GM21367 (cell line): Measurements from ENCODE around the gene EIF4G3.
"Not testable (repeated sequence)": the region's sequence is repeated elsewhere in the genome, so short reads cannot be mapped to it uniquely, and the experiment has no call there.

ENCODE experiments used
- ATAC-seq: cut with Tn5 transposase; IDR thresholded peaks from one replicate; pipeline ENCODE4 v1.9.1; 2021; ENCODE audit not compliant: unreplicated experiment

Gene EIF4G3

DNA sequence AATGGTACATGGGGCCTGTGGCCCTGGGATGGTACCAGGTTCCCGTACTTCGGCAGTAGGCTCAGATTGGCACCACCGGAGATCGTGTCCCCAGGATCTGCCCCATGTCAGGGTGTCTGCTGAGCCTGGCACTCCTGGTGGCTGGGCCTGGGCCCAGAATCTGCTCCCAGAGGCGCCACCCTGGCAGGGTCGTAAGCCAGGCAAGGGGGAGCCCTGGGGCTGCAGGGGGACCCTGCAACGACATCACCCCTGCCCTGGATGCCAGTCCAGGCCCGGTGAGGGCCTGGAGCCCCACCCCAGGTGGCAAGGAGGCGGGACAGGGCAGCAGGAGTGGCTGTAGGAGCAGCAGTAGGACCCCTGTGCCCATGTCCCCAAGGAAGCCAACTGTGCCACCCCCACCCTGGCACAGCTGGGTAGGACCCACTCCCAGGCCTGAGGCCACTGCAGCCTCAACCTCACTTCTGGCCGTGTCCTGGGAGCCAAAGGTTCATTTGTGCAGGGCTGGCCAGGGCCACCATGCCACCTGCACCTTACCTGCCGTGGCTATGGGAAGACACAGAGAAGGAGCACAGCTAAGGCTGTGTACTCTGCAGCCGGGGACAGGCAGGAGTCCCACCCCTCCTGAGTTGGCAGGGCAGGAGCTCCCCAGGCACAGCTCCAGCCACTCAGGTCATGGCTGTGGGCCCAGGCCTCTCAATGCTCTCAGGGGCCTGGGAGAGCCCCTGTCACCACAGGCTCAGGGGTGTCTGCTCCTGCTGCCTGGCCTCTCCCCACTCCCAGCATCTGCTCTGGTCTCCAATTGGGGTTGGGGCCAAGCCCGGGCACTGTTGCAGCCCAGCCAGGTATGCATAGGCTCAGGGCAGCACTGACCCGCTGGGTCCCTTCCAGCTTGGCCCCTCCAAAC is 141.7 kb downstream of the EIF4G3 start:
- ATAC-seq, result no peak

DNA sequence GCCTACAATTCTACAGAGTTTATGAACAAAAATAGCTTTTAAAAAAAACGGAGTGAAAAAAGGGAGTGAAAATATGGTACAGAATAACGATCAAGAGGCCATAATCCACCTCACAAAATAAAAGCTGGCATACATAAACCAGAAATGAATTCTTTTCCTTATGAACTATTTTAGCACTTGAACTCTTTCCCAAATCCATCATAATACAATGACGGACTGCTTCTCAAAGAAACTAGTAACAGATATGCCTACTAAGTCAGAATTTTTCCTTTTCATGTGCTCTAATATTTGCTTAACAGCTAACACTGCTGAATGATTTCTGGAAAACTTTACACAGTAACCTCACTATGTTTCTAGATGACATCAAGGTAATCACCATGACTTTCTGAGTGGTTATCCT is 144.0 kb downstream of the EIF4G3 start:
- ATAC-seq, result no peak

DNA sequence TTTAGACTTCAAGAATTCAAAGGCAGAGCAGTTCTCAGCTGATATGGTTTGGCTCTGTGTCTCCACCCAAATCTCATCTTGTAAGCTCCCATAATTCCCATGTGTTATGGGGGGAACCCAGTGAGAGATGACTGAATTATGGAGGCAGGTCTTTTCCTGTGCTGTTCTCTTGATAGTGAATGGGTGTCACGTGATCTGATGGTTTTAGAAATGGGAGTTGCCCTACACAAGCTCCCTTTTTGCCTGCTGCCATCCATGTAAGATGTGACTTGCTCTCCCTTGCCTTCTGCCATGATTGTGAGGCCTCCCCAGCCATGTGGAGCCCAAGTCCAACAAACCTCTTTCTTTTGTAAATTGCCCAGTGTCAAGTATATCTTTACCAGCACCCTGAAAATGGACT is 146.5 kb downstream of the EIF4G3 start:
- ATAC-seq, result no peak

DNA sequence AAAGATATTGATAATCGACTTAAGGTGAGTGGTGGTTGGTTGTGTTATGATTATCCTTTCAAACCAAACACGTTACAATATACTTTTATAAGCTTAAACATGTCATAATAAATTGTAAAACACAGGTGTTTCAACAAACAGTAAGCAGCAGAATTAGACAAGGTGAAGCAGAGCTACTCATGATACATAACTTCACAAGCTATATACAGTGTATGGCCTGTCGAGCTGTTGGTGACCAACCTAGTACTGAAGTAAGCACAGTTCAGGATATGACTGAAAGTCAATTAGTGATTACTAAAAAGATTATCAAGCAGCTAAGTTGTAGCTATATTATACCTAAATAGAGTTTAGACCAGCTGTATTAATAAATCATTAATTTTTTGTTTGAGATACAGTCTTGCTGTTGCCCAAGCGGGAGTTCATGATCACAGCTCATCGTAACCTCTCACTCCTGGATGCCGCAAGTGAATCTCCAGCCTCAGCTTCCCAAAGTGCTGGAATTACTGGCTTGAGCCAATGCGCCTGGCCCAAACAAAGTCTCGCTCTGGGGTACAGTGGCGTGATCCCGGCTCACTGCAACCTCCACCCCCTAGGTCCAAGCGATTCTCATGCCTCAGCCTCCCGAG is 148.1 kb downstream of the EIF4G3 start:
- ATAC-seq, result no peak

DNA sequence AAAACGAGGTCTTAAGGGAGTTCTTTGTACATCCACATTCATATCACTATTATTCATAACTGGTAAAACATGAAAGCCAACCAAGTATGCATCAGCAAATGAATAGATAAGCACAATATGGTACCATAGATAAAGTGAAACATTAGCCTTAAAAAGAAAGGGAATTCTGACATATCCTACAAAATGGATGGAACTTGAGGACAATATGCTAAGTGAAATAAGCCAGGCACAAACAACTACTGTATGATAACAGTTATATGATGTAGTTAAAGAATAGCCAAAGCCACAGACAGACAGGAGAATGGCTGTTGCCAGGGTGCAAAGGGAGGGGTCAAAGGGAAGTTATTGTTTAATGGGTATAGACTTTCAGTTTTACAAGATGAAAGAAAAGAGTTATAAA is 148.9 kb downstream of the EIF4G3 start:
- no peak for ATAC-seq

DNA sequence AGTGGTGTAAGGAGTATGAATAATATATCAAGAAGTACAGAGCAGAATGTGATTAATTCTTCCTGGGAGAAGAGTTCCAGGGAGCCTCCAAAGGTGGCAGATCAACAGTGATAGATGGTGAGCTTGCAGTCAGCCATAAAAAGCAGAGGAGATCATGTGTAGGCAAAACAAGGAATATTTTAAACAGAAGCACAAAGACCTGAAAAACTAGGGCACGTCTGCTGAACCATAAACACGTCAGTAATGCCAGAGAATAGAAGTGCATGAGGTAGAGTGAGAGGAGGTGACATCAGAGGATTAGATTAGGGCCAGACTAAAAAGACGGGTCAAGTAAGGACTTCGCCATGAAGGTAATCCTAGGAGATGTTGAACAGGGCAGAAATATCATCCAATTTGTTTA is 151.8 kb downstream of the EIF4G3 start:
- no peak for ATAC-seq

DNA sequence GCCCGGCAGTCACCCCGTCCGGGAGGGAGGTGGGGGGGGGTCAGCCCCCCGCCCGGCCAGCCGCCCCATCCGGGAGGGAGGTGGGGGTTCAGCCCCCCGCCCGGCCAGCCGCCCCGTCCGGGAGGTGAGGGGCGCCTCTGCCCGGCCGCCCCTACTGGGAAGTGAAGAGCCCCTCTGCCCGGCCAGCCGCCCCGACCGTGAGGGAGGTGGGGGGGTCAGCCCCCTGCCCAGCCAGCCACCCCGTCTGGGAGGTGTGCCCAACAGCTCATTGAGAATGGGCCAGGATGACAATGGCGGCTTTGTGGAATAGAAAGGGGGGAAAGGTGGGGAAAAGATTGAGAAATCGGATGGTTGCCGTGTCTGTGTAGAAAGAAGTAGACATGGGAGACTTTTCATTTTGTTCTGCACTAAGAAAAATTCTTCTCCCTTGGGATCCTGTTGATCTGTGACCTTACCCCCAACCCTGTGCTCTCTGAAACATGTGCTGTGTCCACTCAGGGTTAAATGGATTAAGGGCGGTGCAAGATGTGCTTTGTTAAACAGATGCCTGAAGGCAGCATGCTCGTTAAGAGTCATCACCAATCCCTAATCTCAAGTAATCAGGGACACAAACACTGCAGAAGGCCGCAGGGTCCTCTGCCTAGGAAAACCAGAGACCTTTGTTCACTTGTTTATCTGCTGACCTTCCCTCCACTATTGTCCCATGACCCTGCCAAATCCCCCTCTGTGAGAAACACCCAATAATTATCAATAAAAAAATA is 152.4 kb downstream of the EIF4G3 start:
- not testable (repeated sequence) for ATAC-seq

DNA sequence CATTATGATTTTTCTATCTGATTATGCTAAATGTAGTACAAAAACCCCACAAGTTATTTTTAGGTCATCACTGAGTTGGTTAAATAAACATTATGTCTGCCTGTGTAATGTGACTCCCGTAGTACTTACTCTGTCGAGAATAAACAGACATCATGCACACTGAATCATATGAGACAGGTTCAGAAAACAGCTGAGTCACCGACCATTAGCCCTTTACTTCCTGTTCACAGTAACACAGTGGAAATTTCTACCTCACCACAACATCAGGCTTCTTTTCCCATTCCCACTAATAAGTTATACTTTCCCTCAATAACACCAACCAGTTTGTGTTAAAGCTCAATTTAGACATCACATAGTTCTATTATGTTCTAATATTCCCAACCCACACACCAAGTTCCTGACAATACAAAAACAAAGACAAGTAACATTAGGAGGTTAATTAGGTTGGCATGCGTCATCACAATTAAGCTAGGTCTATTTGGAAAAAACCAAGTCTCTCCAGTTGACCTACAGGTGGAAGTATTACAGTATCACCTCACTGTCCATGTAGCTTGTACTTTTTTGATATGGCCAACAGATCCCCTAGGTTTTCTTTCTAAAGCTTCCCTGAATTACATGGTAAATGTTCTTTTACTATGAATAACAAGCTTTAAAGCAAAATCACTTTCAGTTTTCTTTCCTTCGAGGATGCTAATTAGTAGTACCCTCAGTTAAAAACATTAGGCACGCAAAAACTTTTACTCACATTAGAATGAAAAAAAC is 154.2 kb downstream of the EIF4G3 start:
- ATAC-seq, result peak; percentile 83

DNA sequence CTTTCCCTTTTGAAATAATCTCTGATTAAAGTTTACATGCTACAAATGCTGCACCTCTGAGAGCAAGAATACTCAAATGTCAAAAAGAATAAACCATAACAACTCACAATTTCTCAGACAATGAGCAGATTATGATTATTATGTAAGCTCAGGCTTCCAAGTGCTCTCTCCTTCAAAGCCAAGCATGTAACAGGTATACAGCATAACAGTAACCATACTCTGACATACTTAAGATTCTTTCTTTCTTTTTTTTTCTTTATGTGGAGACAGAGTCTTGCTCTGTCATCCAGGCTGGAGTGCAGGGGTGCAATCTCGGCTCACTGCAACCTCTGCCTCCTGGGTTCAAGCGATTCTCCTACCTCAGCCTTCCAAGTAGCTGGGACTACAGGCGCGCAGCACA is 155.4 kb downstream of the EIF4G3 start:
- no peak for ATAC-seq

DNA sequence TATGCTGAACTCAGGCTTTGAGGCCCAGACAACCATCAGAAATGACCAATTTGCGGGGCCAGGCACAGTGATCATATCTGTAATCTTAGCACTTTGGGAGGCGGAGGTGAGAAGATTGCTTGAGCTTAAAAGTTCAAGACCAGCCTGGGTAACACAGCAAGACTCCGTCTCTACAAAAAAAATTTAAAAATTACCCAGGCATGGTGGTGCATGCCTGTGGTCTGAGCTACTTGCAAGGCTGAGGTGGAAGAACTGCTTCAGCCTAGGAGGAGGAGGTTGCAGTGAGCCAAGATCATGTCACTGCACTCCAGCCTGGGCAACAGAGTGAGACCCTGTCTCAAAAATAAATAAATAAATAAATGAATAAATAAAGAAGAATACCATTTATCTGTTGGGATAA is 156.5 kb downstream of the EIF4G3 start:
- no peak for ATAC-seq

DNA sequence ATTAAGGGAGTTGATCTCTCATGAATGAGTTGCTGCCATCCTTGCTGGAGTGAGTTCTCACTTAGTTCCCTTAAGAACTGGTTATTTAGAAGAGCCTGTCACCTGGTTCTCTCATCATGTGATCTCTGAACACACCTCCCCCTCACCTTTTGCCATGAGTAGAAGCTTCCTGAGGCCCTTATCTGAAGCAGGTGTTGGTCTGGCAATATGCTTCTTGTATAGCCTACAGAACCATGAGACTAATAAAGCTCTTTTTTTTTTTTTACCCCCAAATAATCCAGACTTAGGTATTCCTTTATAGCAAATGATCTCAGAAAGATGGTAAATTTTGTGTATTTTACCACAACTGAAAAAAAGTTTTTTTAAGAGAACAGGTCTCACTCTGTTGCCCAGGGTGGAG is 158.0 kb downstream of the EIF4G3 start:
- ATAC-seq, result no peak

DNA sequence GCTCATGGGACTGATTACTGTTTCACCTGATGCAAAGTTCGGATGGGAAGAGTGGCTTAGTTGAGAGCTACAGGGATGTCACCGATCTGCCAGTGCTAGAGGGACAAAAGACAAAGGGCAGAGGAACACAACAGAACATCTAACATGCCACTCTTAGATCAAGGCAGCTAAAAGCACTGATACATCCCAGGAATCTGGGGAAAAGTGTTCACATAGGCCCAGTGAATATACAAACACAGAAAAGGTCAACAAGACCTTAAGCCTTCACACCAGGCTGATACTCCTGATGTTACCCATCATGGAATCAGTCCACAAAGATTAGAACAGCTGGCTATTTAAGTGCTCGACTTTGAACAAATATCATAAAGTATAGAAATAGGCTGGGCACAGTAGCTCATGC is 163.2 kb downstream of the EIF4G3 start:
- no peak for ATAC-seq

DNA sequence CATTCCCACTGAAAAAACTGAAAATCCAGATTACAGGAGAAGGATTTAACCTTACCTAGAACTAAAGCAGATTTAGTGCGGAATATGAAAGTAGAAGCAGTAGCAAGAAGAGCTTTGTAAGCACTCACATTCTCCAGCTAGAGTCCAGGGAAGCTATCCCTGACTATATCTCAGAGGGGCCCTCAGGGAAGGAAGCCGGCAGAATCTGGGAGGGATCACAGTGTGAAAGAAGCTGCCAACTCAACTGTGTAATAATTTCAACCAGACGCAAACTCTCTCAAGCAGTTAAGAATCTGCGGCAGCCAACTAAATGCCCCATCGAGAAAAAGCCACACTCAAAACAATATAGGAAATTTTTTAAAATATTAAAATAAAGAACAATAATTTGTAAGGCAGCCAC is 163.8 kb downstream of the EIF4G3 start:
- ATAC-seq, result no peak

DNA sequence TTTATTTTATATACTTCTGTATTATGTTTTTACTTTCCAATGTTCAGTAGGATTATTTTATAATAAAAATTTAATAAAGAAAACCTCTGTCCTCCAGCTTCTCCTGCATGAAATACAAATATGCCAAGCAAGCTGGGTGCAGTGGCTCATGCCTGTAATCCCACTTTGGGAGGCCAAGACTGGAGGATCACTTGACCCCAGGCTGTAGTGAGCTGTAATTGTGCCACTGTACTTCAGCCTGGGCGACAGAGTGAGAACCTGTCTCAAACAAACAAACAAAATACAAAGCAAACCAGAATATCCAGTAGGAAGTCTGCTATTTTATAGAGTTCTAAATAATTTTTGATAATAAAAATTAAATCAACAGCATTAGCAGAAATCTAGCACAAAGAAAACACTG is 168.8 kb downstream of the EIF4G3 start:
- ATAC-seq, result no peak

DNA sequence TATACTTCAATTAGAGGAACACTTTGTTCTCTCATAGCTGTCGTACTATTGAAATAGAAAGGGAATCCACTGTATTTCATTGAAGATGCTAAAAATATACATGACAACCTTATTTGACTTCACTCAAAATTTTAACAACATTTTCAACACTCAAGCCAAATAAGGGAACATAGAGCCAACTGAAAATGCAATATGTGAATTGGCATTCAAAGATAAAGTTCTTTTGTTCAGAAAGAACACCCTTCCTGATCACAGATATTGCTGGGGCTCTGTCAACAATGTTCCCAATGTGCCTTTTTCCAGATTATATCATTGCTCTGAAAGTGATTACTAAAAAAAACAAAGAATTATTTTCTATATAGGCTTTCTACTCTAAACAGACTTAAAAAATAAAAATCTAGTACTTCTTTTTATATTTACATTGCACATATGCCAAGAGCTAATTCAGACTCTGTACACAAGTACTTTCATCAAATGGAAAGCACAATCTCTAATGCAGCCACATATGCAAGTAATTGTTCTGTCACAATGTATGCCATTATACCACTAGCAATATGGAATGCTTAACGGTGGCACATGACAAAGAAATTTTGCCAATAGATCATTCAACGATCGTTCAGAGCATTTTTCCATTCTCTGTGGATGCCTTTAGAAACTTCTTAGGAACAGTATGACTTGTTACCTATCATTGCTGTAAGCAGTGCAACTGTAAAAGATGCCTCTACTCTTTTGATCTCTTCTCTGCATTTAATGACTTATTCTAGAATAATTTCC is 171.0 kb downstream of the EIF4G3 start:
- ATAC-seq, result no peak

DNA sequence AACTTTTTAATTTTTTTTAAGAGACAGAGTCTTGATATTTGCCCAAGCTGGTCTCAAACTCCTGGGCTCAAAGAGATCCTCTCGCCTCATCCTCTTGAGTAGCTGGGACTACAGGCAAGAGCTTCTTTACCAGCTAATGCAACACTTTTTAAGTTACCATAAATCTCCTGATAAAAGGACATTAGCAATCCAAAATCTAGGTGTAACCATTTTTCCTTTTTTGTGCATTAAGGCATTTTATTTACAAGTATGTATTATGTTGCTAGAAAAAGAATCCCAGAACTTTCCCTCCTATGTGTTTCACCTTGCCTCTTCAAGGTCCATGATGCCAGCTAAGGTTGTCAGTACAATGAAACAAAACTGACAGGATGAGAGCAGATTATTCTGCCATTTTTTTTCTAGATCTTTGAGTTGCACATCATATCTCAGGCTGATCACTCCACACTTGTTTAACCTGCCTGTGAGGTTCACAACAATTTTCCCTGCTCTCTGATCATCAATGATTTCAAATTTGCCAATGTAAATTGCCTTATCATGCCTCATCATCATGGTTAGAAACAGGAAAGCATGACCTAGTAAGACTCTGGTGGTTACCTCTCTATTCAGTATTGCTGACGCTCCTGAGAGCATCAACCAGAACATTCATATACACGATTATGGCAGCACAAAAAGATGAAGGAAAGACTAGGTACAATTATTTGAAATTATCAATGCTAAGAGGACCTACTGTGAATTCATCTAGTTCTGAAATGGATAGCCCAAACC is 173.2 kb downstream of the EIF4G3 start:
- ATAC-seq, result no peak

DNA sequence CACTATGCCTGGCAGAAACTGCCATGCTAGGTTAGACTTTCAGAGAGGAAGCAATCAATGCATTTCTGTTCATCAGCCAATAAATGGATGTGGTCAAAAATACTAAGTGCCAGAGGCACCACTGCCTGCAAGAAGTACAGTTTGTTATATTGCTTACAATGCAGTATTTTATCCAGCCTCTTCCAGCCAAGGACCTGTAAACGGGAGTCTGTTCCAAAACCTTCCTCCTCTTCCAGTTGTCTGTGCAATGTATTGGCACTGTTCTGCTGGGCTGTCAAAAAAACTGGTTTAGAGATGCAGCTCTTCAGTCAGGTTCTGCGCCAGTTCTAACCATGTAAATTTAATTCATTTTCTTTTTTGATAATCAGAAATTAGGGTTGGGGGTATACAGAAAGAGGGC is 175.7 kb downstream of the EIF4G3 start:
- no peak for ATAC-seq

DNA sequence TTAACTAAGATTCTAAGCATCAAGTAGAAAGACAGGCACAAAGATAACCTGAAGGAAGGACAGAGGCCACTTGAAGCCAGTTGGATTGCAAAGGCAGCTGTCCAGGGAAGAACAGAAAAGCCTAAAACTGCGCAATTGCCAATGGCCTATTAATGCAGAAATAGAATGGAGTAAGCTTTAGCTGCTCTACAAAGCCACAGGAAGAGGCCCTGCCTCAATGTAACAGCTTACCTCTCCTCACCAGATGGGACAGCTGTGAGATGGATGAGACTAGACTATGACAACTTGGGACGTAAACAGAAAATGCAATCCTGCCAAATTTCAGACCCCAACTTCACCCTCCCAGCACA is 176.5 kb downstream of the EIF4G3 start:
- no peak for ATAC-seq

DNA sequence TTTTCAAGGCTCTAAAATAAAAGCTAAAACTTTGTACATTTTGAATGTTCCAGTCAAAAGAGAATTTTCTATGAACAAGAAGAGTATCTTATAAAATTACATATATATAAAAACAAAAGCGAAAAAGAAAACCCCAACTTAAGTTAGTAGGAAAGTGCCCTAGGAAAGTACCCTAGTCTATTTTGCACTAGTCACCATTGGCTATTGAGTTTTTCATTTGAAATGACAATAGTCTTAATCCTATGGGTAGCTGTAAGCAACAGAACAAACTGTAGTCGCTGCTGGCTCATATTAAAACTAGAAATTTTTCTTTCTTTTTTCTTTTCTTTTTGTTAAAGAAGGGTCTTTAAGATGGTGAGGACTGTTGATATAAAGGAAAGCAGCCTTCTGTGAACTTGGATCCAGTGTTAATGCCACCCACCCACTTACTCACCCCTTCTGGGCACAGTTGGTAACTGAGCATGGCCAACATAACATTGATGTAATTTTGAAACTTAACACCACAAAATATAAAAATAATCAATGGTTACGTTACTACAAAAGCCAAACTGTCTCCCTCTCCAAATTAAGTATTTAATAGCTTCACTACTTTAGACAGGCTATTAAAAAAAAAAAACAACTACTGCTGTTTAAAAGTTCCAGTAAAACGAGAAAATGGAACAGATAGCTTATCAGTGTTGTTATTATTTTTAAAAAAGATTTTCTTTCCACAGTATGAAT is 177.0 kb downstream of the EIF4G3 start:
- ATAC-seq, result no peak
